Measurements from ENCODE around the gene GYG1. TPM values are rescaled to one million over a fixed set of nuclear protein-coding genes. Genes with fewer than 3 reads are reported as not detected.

The GYG1 gene
- total and polyA plus RNA-seq, 2 experiments from 2014 or later, result 33.2 to 40.9 TPM

DNA sequence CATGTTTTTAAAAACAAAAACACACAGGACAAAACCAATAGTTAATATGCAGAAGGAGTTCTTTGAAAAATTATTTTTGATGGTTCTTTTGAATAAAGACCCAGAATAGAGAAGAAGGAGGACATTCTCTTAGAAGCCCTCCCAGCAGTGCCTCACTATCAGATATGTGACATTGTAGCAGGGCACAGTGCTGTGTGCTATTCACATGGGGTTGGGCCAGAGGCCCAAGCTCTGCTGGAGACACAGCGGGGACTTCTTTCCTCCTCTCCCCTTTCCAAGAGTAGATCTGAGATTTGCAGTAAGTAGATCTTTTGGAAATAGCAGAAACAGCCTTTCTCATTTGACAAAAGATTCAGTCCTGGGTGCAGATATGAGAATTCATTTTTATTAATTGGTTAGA is 6.3 kb downstream of the GYG1 start (continued):
- TF ChIP-seq ZNF462 (CRISPR knock-in tag; IDR thresholded peaks at IDR 0.05), result no peak
- TF ChIP-seq EZH2 (IDR thresholded peaks at IDR 0.05; ENCODE audit: low read depth, unreplicated experiment), result no peak
- TF ChIP-seq, protein P1, sequence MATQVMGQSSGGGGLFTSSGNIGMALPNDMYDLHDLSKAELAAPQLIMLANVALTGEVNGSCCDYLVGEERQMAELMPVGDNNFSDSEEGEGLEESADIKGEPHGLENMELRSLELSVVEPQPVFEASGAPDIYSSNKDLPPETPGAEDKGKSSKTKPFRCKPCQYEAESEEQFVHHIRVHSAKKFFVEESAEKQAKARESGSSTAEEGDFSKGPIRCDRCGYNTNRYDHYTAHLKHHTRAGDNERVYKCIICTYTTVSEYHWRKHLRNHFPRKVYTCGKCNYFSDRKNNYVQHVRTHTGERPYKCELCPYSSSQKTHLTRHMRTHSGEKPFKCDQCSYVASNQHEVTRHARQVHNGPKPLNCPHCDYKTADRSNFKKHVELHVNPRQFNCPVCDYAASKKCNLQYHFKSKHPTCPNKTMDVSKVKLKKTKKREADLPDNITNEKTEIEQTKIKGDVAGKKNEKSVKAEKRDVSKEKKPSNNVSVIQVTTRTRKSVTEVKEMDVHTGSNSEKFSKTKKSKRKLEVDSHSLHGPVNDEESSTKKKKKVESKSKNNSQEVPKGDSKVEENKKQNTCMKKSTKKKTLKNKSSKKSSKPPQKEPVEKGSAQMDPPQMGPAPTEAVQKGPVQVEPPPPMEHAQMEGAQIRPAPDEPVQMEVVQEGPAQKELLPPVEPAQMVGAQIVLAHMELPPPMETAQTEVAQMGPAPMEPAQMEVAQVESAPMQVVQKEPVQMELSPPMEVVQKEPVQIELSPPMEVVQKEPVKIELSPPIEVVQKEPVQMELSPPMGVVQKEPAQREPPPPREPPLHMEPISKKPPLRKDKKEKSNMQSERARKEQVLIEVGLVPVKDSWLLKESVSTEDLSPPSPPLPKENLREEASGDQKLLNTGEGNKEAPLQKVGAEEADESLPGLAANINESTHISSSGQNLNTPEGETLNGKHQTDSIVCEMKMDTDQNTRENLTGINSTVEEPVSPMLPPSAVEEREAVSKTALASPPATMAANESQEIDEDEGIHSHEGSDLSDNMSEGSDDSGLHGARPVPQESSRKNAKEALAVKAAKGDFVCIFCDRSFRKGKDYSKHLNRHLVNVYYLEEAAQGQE (IDR thresholded peaks at IDR 0.05; ENCODE audit: unreplicated experiment), result no peak
- no peak for TF ChIP-seq ZNF114 (CRISPR knock-in tag; IDR thresholded peaks at IDR 0.05)
- no peak for TF ChIP-seq ZNF331 (CRISPR knock-in tag; IDR thresholded peaks at IDR 0.05; ENCODE audit: low read depth)

GRCh38 chr3:148998297-148998696 is 7.0 kb downstream of the GYG1 start:
- peaks cover 41% of the 10 kb centered on the region for H3K4me1 Mint-ChIP-seq
- DNase-seq (ENCODE audit: low spot score) (no peak), ATAC-seq (no peak)
- no peaks in the 10 kb centered on the region for H3K9me3 Mint-ChIP-seq
- Histone ChIP-seq H3K9me2 (ENCODE audit: insufficient read depth) (no peaks in the 10 kb centered on the region), H3K4me3 (no peak overlapping the region), H3K36me3 (ENCODE audit: insufficient read depth) (no peaks in the 10 kb centered on the region; the same call in 1 of the 2 replicates), H3K27ac (ENCODE audit: low read depth) (peak overlapping the region; percentile 67), H3K27me3 (ENCODE audit: insufficient read depth) (no peaks in the 10 kb centered on the region), H4K20me1 (replicated peaks; ENCODE audit: insufficient read depth) (no peaks in the 10 kb centered on the region), H3K4me2 (no peak overlapping the region), H3K79me2 (replicated peaks; ENCODE audit: insufficient read depth) (no peaks in the 10 kb centered on the region), H3K4me1 (ENCODE audit: insufficient read depth) (peaks cover 28% of the 10 kb centered on the region), H2AFZ (no peak overlapping the region), H3F3A (replicated peaks; ENCODE audit: low read depth) (no peaks in the 10 kb centered on the region)
- H3K27ac Mint-ChIP-seq, result peak overlapping the region; percentile 80
- peaks cover 28% of the 10 kb centered on the region; the same call in 2 of the 3 replicates for H3K36me3 Mint-ChIP-seq (ENCODE audit: low read depth)
- peaks cover 3% of the 10 kb centered on the region for H3K27me3 Mint-ChIP-seq (ENCODE audit: insufficient read depth, low read depth, poor library complexity)
- no peak overlapping the region for H3K4me3 Mint-ChIP-seq
- TF ChIP-seq NANOG (IDR thresholded peaks at IDR 0.05; ENCODE audit: borderline replicate concordance) (no peak), EZH2phosphoT487 (IDR thresholded peaks at IDR 0.05; ENCODE audit: unreplicated experiment) (no peak), POLR2AphosphoS5 (IDR thresholded peaks at IDR 0.05; ENCODE audit: low read depth) (no peak), EZH2 (IDR thresholded peaks at IDR 0.05; ENCODE audit: low read depth, unreplicated experiment) (no peak), ZNF114 (CRISPR knock-in tag; IDR thresholded peaks at IDR 0.05) (no peak), ZNF331 (CRISPR knock-in tag; IDR thresholded peaks at IDR 0.05; ENCODE audit: low read depth) (no peak)
- TF ChIP-seq, protein P2, sequence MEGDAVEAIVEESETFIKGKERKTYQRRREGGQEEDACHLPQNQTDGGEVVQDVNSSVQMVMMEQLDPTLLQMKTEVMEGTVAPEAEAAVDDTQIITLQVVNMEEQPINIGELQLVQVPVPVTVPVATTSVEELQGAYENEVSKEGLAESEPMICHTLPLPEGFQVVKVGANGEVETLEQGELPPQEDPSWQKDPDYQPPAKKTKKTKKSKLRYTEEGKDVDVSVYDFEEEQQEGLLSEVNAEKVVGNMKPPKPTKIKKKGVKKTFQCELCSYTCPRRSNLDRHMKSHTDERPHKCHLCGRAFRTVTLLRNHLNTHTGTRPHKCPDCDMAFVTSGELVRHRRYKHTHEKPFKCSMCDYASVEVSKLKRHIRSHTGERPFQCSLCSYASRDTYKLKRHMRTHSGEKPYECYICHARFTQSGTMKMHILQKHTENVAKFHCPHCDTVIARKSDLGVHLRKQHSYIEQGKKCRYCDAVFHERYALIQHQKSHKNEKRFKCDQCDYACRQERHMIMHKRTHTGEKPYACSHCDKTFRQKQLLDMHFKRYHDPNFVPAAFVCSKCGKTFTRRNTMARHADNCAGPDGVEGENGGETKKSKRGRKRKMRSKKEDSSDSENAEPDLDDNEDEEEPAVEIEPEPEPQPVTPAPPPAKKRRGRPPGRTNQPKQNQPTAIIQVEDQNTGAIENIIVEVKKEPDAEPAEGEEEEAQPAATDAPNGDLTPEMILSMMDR (conservative IDR thresholded peaks at IDR 0.05; ENCODE audit: low read depth in 2 of 2), result no peak
- TF ChIP-seq, protein P1 (IDR thresholded peaks at IDR 0.05; ENCODE audit: unreplicated experiment), result no peak
